Common myeloid progenitor, CD34-positive (primary cell): ENCODE measurements around the gene SLAMF1.

ENCODE experiments used
- CTCF ChIA-PET: fragments of 350-600 bp; sonication (Branson Sonifier 250); formaldehyde crosslinking; loops from one replicate; lab custom pipeline; 2021; ENCODE audit warnings: antibody characterized with exemption; lab: Charles Lee
- POLR2A ChIA-PET: fragments of 350-600 bp; sonication (Branson Sonifier 250); formaldehyde crosslinking; loops from one replicate; lab custom pipeline; 2021; ENCODE audit warnings: antibody characterized with exemption; lab: Charles Lee
- DNase-seq, 3 donors: peaks; one replicate each; pipeline versions ENCODE4 v3.0.0 to v3.0.0-alpha.2; 2013
- H3K27ac ChIP-seq, 2 experiments: 1 replicate in 1 of 2; 2 replicates in 1 of 2; pipeline ENCODE4 v1.7.0; 2013; ENCODE audit warnings: inconsistent platforms in 2 of 2, low read length in 2 of 2, mild to moderate bottlenecking in 2 of 2, low read depth in 1 of 2, moderate library complexity in 1 of 2; ENCODE audit not compliant: severe bottlenecking in 2 of 2, insufficient read depth in 1 of 2, poor library complexity in 1 of 2
- H3K27me3 ChIP-seq, 5 experiments: replicated peaks in 2 of 5; 1 replicate in 3 of 5; 2 replicates in 2 of 5; pipeline versions ENCODE4 v1.6.1 to v1.7.0; 2013; ENCODE audit warnings: low read length in 4 of 5, mild to moderate bottlenecking in 2 of 5, moderate library complexity in 2 of 5, inconsistent platforms in 1 of 5; ENCODE audit not compliant: insufficient read depth in 5 of 5, control insufficient read depth in 4 of 5
- H3K36me3 ChIP-seq, 4 experiments: 1 replicate in 2 of 4; 2 replicates in 2 of 4; pipeline versions ENCODE4 v1.6.1 to v1.7.0; 2013; ENCODE audit warnings: low read length in 3 of 4, control low read depth in 1 of 4, mild to moderate bottlenecking in 1 of 4; ENCODE audit not compliant: control insufficient read depth in 4 of 4, insufficient read depth in 4 of 4
- H3K4me1 ChIP-seq, 4 experiments: 1 replicate in 3 of 4; 2 replicates in 1 of 4; pipeline versions ENCODE4 v1.6.1 to v1.7.1; 2013; ENCODE audit warnings: low read length in 3 of 4, mild to moderate bottlenecking in 3 of 4, control low read depth in 1 of 4, inconsistent platforms in 1 of 4, moderate library complexity in 1 of 4; ENCODE audit not compliant: control insufficient read depth in 4 of 4, insufficient read depth in 4 of 4; ENCODE audit errors: control extremely low read depth in 1 of 4
- H3K4me3 ChIP-seq, 7 experiments: 1 replicate in 4 of 7; 2 replicates in 3 of 7; pipeline versions ENCODE4 v1.5.1 to v1.7.0; 2013; ENCODE audit warnings: mild to moderate bottlenecking in 7 of 7, low read length in 6 of 7, moderate library complexity in 6 of 7, inconsistent platforms in 2 of 7, low read depth in 2 of 7, control low read depth in 1 of 7; ENCODE audit not compliant: insufficient read depth in 4 of 7, control insufficient read depth in 1 of 7; ENCODE audit errors: extremely low read depth in 1 of 7
- H3K9me3 ChIP-seq, 5 experiments: 1 replicate in 4 of 5; 2 replicates in 1 of 5; pipeline versions ENCODE4 v1.6.1 to v1.7.1; 2013; ENCODE audit warnings: low read length in 4 of 5, mild to moderate bottlenecking in 2 of 5, inconsistent platforms in 1 of 5, low read depth in 1 of 5, moderate library complexity in 1 of 5; ENCODE audit not compliant: control insufficient read depth in 4 of 5, insufficient read depth in 2 of 5; ENCODE audit errors: control extremely low read depth in 1 of 5
- WGBS: methylation state at CpG from one replicate; pipeline ENCODE4 v1.1.5; 2013; ENCODE audit not compliant: insufficient coverage; 5-methylcytosine and 5-hydroxymethylcytosine counted together

SLAMF1 gene

GRCh38 chr1:160625725-160626498 lies 20.9 kb downstream of the SLAMF1 start:
- peak in 2 of 3 donors; percentile 61 for DNase-seq
- Histone ChIP-seq H3K4me1 (peaks cover 3 to 56% (median 18%) of the 10 kb centered on the region in 4 experiments), H3K27me3 (no peaks in the 10 kb centered on the region), H3K36me3 (no peaks in the 10 kb centered on the region), H3K9me3 (no peaks in the 10 kb centered on the region), H3K4me3 (no peak overlapping the region), H3K27ac (no peak overlapping the region)
- ChIA-PET POLR2A (no interaction called here), CTCF (interaction anchor here (1.1 to 1.5 kb wide), 4 partner anchors 10 to 20 kb away, joined by 3 to 5 read pairs (median 3); no protein-coding TSS in a partner anchor)
- 82% methylated on average over 10 of the region's 10 CpGs for WGBS

- no peak for DNase-seq
- Histone ChIP-seq H3K4me1 (peaks cover 3 to 50% (median 17%) of the 10 kb centered on the region in 4 experiments), H3K36me3 (no peaks in the 10 kb centered on the region), H3K4me3 (no peak overlapping the region), H3K9me3 (no peaks in the 10 kb centered on the region), H3K27ac (no peak overlapping the region), H3K27me3 (no peaks in the 10 kb centered on the region)
- POLR2A ChIA-PET, result no interaction called here
- whole genome bisulfite sequencing, result 86% methylated on average over 1 of the region's 1 CpG
- CTCF ChIA-PET, result interaction anchor here (0.5 to 1.9 kb wide), 4 partner anchors 12 to 365 kb away, joined by 3 to 8 read pairs (median 4); no protein-coding TSS in a partner anchor
Observed at GRCh38 chr1:160625321-160625720, 21.5 kb downstream of the SLAMF1 start.

DNA sequence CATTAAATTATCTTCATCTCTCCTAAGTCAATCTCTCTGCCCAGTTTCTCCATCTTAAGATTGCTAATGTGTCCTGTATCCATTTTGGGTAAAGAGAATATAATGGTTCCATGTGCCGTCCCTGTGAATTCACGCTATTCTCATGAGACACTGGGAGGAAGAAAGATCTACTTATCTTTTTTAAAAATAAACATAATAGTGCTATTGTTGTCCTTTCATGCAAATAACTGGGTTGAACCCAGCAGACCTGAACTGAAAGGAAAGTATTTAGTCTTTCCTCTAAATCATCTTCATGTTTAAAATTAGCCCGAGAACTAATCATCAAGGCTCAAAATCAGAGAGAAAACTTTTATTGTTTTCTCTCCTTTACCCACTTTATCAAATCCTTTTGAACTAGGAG lies 22.4 kb downstream of the SLAMF1 start:
- no peak overlapping the region for H3K27ac ChIP-seq
- no peaks in the 10 kb centered on the region for H3K36me3 ChIP-seq
- ChIA-PET CTCF (interaction anchor here (1.1 to 1.9 kb wide), 2 partner anchors 11 to 15 kb away, joined by 6 to 8 read pairs; no protein-coding TSS in a partner anchor), POLR2A (interaction anchor here (0.6 kb wide), 1 partner anchor 94 kb away, joined by 4 read pairs; no protein-coding TSS in a partner anchor)
- DNase-seq, result no peak
- H3K4me3 ChIP-seq, result no peak overlapping the region
- H3K27me3 ChIP-seq, result no peaks in the 10 kb centered on the region
- H3K9me3 ChIP-seq, result no peaks in the 10 kb centered on the region
- WGBS, result 100% methylated on average over 1 of the region's 3 CpGs
- peaks cover 3 to 42% (median 16%) of the 10 kb centered on the region in 4 experiments for H3K4me1 ChIP-seq

- CTCF ChIA-PET, result interaction anchor here (1.9 to 2.5 kb wide), 2 partner anchors 9 to 11 kb away, joined by 7 to 8 read pairs; no protein-coding TSS in a partner anchor
- WGBS, result 80% methylated on average over 1 of the region's 1 CpG
- H3K36me3 ChIP-seq, result no peaks in the 10 kb centered on the region
- peaks cover 0 to 2% (median 0%) of the 10 kb centered on the region in 5 experiments for H3K9me3 ChIP-seq
- DNase-seq, result no peak
- H3K4me3 ChIP-seq, result no peak overlapping the region
- peaks cover 3 to 37% (median 16%) of the 10 kb centered on the region in 4 experiments for H3K4me1 ChIP-seq
- no peaks in the 10 kb centered on the region for H3K27me3 ChIP-seq
- POLR2A ChIA-PET, result interaction anchor here (0.6 kb wide), 1 partner anchor 94 kb away, joined by 4 read pairs; no protein-coding TSS in a partner anchor
- no peak overlapping the region for H3K27ac ChIP-seq
Observed at GRCh38 chr1:160623862-160624261, 23.0 kb downstream of the SLAMF1 start.

GRCh38 chr1:160623227-160623633 lies 23.6 kb downstream of the SLAMF1 start:
- POLR2A ChIA-PET, result no interaction called here
- peaks cover 3 to 33% (median 16%) of the 10 kb centered on the region in 4 experiments for H3K4me1 ChIP-seq
- no peak overlapping the region for H3K27ac ChIP-seq
- peaks cover 0 to 4% (median 0%) of the 10 kb centered on the region in 5 experiments for H3K9me3 ChIP-seq
- CTCF ChIA-PET, result interaction anchor here (1.0 to 2.5 kb wide), 2 partner anchors 9 to 14 kb away, joined by 4 to 7 read pairs; no protein-coding TSS in a partner anchor
- no peaks in the 10 kb centered on the region for H3K36me3 ChIP-seq
- 100% methylated on average over 2 of the region's 3 CpGs for WGBS
- H3K4me3 ChIP-seq, result no peak overlapping the region
- H3K27me3 ChIP-seq, result no peaks in the 10 kb centered on the region
- DNase-seq, result no peak

- WGBS, result 100% methylated on average over 3 of the region's 5 CpGs
- ChIA-PET POLR2A (no interaction called here), CTCF (interaction anchor here (0.8 to 2.5 kb wide), 5 partner anchors 10 to 58 kb away, joined by 3 to 7 read pairs (median 3); no protein-coding TSS in a partner anchor)
- H3K36me3 ChIP-seq, result no peaks in the 10 kb centered on the region
- H3K9me3 ChIP-seq, result peaks cover 0 to 4% (median 0%) of the 10 kb centered on the region in 5 experiments
- H3K27ac ChIP-seq, result no peak overlapping the region
- peaks cover 3 to 28% (median 16%) of the 10 kb centered on the region in 4 experiments for H3K4me1 ChIP-seq
- H3K27me3 ChIP-seq, result no peaks in the 10 kb centered on the region
- no peak for DNase-seq
- no peak overlapping the region for H3K4me3 ChIP-seq
Observed at GRCh38 chr1:160622501-160623226, 24.2 kb downstream of the SLAMF1 start.
